Keratinocyte (primary cell): Measurements from ENCODE around the gene CD33. TPM values are rescaled to one million over a fixed set of nuclear protein-coding genes. Genes with fewer than 3 reads are reported as not detected.

Experiments used
- DNase-seq: peaks from one replicate; pipeline ENCODE4 v3.0.0-alpha.2; 2011; ENCODE audit warnings: low read depth, missing footprints, low spot score
- FAIRE-seq: peaks from 2 replicates; lab custom pipeline; 2011; peaks lifted over from hg19 to GRCh38; lab: Jason Lieb, UNC
- H2AFZ ChIP-seq: 2 replicates; pipeline ENCODE4 v1.6.0; 2012; ENCODE audit warnings: low read length, control low read depth, inconsistent platforms; ENCODE audit not compliant: control insufficient read depth
- H3K27ac ChIP-seq: 2 replicates; pipeline ENCODE4 v1.5.1; 2011; ENCODE audit warnings: low read length; ENCODE audit not compliant: control insufficient read depth, insufficient read depth
- H3K27me3 ChIP-seq: 3 replicates; pipeline ENCODE4 v1.6.0; 2011; ENCODE audit warnings: low read length; ENCODE audit not compliant: control insufficient read depth, insufficient read depth; ENCODE audit errors: extremely low read depth
- H3K36me3 ChIP-seq, 2 experiments: 2 replicates in 1 of 2; 3 replicates in 1 of 2; pipeline ENCODE4 v1.5.1; 2011; ENCODE audit warnings: low read length in 2 of 2, mild to moderate bottlenecking in 1 of 2; ENCODE audit not compliant: control insufficient read depth in 2 of 2, insufficient read depth in 2 of 2; ENCODE audit errors: extremely low read depth in 1 of 2
- H3K4me1 ChIP-seq: 3 replicates; pipeline ENCODE4 v1.5.1; 2011; ENCODE audit warnings: low read length; ENCODE audit not compliant: control insufficient read depth, insufficient read depth; ENCODE audit errors: extremely low read depth
- H3K4me2 ChIP-seq: 3 replicates; pipeline ENCODE4 v1.6.0; 2011; ENCODE audit warnings: low read depth, low read length; ENCODE audit not compliant: control insufficient read depth, insufficient read depth; ENCODE audit errors: extremely low read depth
- H3K4me3 ChIP-seq, 3 experiments: fragments of 200-600 bp in 1 of 3; sonication (generic) in 1 of 3; 2 replicates in 2 of 3; 3 replicates in 1 of 3; pipeline ENCODE4 v1.5.1; 2011 to 2016; ENCODE audit warnings: low read length in 3 of 3, mild to moderate bottlenecking in 3 of 3, control low read depth in 2 of 3, inconsistent platforms in 1 of 3, low read depth in 1 of 3, mixed read lengths in 1 of 3, mixed run types in 1 of 3, moderate library complexity in 1 of 3; ENCODE audit not compliant: control insufficient read depth in 2 of 3, insufficient read depth in 2 of 3; ENCODE audit errors: extremely low read depth in 1 of 3
- H3K79me2 ChIP-seq: 2 replicates; pipeline ENCODE4 v1.6.0; 2012; ENCODE audit warnings: low read length; ENCODE audit not compliant: control insufficient read depth, insufficient read depth
- H3K9ac ChIP-seq: 3 replicates; pipeline ENCODE4 v1.6.0; 2011; ENCODE audit warnings: low read length; ENCODE audit not compliant: control insufficient read depth, insufficient read depth; ENCODE audit errors: extremely low read depth
- H3K9me1 ChIP-seq: 3 replicates; pipeline ENCODE4 v1.6.0; 2011; ENCODE audit warnings: low read length; ENCODE audit not compliant: control insufficient read depth, insufficient read depth; ENCODE audit errors: extremely low read depth
- H3K9me3 ChIP-seq: 2 replicates; pipeline ENCODE4 v1.5.1; 2012; ENCODE audit warnings: low read depth, low read length; ENCODE audit not compliant: control insufficient read depth
- H4K20me1 ChIP-seq: 3 replicates; pipeline ENCODE4 v1.6.0; 2011; ENCODE audit warnings: low read length; ENCODE audit not compliant: control insufficient read depth, insufficient read depth; ENCODE audit errors: extremely low read depth
- EZH2 ChIP-seq: IDR thresholded peaks from one replicate; pipeline ENCODE4 v1.6.1; 2012; ENCODE audit warnings: inconsistent platforms, mild to moderate bottlenecking, low read length, moderate library complexity
- dilution Hi-C: fragments of 300-500 bp; cut with MboI; formaldehyde crosslinking; loops from one replicate; pipeline ENCODE4 v1.7.0; 2020; ENCODE audit warnings: low sequenced_read_pairs; ENCODE audit not compliant: extremely low pct_ligation_motif_present
- polyA plus RNA-seq, 5 experiments: library from polyadenylated mRNA; depleted of rRNA in 3 of 5; stranded (reverse) in 3 of 5; stranded (forward) in 1 of 5; unstranded in 1 of 5; fragments of >200 nt; gene quantifications; 1 replicate in 1 of 5; 2 replicates in 3 of 5; 3 replicates in 1 of 5; pipeline versions ENCODE4 v1.2.1 to v1.2.3, GENCODE V29; 2011 to 2012; ENCODE audit warnings: missing spikeins in 2 of 5, low read depth in 1 of 5, low replicate concordance in 1 of 5
- TF ChIP-seq, protein P1 (sequence below), 3 experiments: IDR thresholded peaks in 1 of 3; conservative IDR thresholded peaks in 1 of 3; optimal IDR thresholded peaks in 1 of 3; 2 replicates in 2 of 3; 3 replicates in 1 of 3; pipeline versions ENCODE3 to v1.5.1; 2011; ENCODE audit warnings: low read length in 3 of 3, mild to moderate bottlenecking in 3 of 3, moderate library complexity in 2 of 3, control low read depth in 1 of 3, inconsistent platforms in 1 of 3; ENCODE audit not compliant: insufficient read depth in 2 of 3; ENCODE audit errors: extremely low read depth in 1 of 3

CD33 gene
- polyA plus RNA-seq, 1 donor (not counting 4 experiments of a cell fraction or from before 2014, with no cell fraction given): 0.16 TPM

GRCh38 chr19:51187395-51188226, 37.3 kb upstream of the CD33 start:
- H2AFZ ChIP-seq: no peak overlapping the region
- no peaks in the 10 kb centered on the region for H3K9me3 ChIP-seq
- no peak overlapping the region for H3K4me3 ChIP-seq
- dilution Hi-C loops: no loop called here
- no peaks in the 10 kb centered on the region for H4K20me1 ChIP-seq
- no peak overlapping the region for H3K27ac ChIP-seq
- no peaks in the 10 kb centered on the region for H3K9me1 ChIP-seq
- H3K9ac ChIP-seq: no peak overlapping the region
- FAIRE-seq (no peak), DNase-seq (no peak)
- no peaks in the 10 kb centered on the region for H3K36me3 ChIP-seq
- H3K4me1 ChIP-seq: no peaks in the 10 kb centered on the region
- no peak overlapping the region for H3K4me2 ChIP-seq
- no peaks in the 10 kb centered on the region for H3K27me3 ChIP-seq
- H3K79me2 ChIP-seq: no peaks in the 10 kb centered on the region
- TF ChIP-seq, protein P1, sequence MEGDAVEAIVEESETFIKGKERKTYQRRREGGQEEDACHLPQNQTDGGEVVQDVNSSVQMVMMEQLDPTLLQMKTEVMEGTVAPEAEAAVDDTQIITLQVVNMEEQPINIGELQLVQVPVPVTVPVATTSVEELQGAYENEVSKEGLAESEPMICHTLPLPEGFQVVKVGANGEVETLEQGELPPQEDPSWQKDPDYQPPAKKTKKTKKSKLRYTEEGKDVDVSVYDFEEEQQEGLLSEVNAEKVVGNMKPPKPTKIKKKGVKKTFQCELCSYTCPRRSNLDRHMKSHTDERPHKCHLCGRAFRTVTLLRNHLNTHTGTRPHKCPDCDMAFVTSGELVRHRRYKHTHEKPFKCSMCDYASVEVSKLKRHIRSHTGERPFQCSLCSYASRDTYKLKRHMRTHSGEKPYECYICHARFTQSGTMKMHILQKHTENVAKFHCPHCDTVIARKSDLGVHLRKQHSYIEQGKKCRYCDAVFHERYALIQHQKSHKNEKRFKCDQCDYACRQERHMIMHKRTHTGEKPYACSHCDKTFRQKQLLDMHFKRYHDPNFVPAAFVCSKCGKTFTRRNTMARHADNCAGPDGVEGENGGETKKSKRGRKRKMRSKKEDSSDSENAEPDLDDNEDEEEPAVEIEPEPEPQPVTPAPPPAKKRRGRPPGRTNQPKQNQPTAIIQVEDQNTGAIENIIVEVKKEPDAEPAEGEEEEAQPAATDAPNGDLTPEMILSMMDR (optimal IDR thresholded peaks at IDR 0.05 in 1 of 3, IDR thresholded peaks at IDR 0.05 in 1 of 3, conservative IDR thresholded peaks at IDR 0.05 in 1 of 3; ENCODE audit: extremely low read depth in 1 of 3, insufficient read depth in 2 of 3, low read length in 3 of 3): no peak
- TF ChIP-seq EZH2: no peak

DNA sequence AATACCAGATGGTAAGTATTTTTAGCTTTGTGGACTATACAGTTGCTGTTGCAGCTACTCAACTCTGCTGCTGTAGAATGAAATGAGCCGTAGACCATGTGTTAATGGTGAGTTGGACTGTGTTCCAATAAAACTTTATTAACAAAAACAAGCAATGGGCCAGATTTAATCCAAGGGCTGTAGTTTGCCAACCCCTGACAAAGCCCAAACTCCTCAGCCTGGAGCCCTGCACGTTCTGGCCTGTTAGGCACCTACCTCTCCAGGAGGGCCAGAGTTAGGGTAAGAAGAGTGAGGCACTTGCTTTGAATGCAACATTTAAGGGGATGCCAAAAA, 36.7 kb upstream of the CD33 start:
- H3K27ac ChIP-seq: no peak overlapping the region
- dilution Hi-C loops: no loop called here
- no peaks in the 10 kb centered on the region for H3K79me2 ChIP-seq
- no peak overlapping the region for H3K4me3 ChIP-seq
- no peak overlapping the region for H3K9ac ChIP-seq
- H4K20me1 ChIP-seq: no peaks in the 10 kb centered on the region
- FAIRE-seq (no peak), DNase-seq (no peak)
- H3K9me1 ChIP-seq: no peaks in the 10 kb centered on the region
- no peak overlapping the region for H3K4me2 ChIP-seq
- TF ChIP-seq EZH2: no peak
- TF ChIP-seq, protein P1 (optimal IDR thresholded peaks at IDR 0.05 in 1 of 3, IDR thresholded peaks at IDR 0.05 in 1 of 3, conservative IDR thresholded peaks at IDR 0.05 in 1 of 3; ENCODE audit: extremely low read depth in 1 of 3, insufficient read depth in 2 of 3, low read length in 3 of 3): no peak
- no peak overlapping the region for H2AFZ ChIP-seq
- H3K4me1 ChIP-seq: no peaks in the 10 kb centered on the region
- no peaks in the 10 kb centered on the region for H3K27me3 ChIP-seq
- no peaks in the 10 kb centered on the region for H3K9me3 ChIP-seq
- H3K36me3 ChIP-seq: no peaks in the 10 kb centered on the region
